WTC11 (cell line): Measurements from ENCODE around the gene STT3B. TPM values are rescaled to one million over a fixed set of nuclear protein-coding genes. Genes with fewer than 3 reads are reported as not detected.

Experiments used
- ATAC-seq: fragments of 200-7000 bp; cut with Tn5 transposase; 2 replicates; pipeline ENCODE4 v1.10.0; 2021; ENCODE audit warnings: mild to moderate bottlenecking, moderate library complexity
- CTCF ChIA-PET: fragments of 300-600 bp; sonication (Branson Sonifier 250); formaldehyde crosslinking; loops from one replicate; lab custom pipeline; 2021; ENCODE audit warnings: antibody characterized with exemption; lab: Charles Lee
- POLR2A ChIA-PET: fragments of 350-600 bp; sonication (Branson Sonifier 250); formaldehyde crosslinking; loops from one replicate; lab custom pipeline; 2021; ENCODE audit warnings: antibody characterized with exemption; lab: Charles Lee
- DNase-seq: peaks from one replicate; pipeline ENCODE4 v3.0.0; 2021; ENCODE audit warnings: low spot score
- H3K27ac Mint-ChIP-seq: 2 replicates; pipeline ENCODE4 v1.8.0; 2021; ENCODE audit warnings: mixed read lengths
- H3K27me3 Mint-ChIP-seq: 2 replicates; pipeline ENCODE4 v1.8.0; 2021; ENCODE audit warnings: low read depth, mild to moderate bottlenecking, moderate library complexity, mixed read lengths
- H3K36me3 Mint-ChIP-seq: 2 replicates; pipeline ENCODE4 v1.8.0; 2021; ENCODE audit warnings: mixed read lengths
- H3K4me1 Mint-ChIP-seq: 2 replicates; pipeline ENCODE4 v1.8.0; 2022; ENCODE audit warnings: mixed read lengths
- H3K4me3 Mint-ChIP-seq: 2 replicates; pipeline ENCODE4 v1.8.0; 2021; ENCODE audit warnings: mild to moderate bottlenecking, moderate library complexity, mixed read lengths
- H3K9me3 Mint-ChIP-seq: 2 replicates; pipeline ENCODE4 v1.8.0; 2021; ENCODE audit warnings: mixed read lengths
- ATF1 ChIP-seq: sonication (generic); formaldehyde crosslinking; IDR thresholded peaks from 2 replicates; pipeline ENCODE4 v1.8.1; 2023; ENCODE audit warnings: mild to moderate bottlenecking, moderate library complexity, missing genetic modification reagents
- ATF6 ChIP-seq: sonication (generic); formaldehyde crosslinking; IDR thresholded peaks from 2 replicates; pipeline ENCODE4 v1.8.1; 2023; ENCODE audit warnings: mild to moderate bottlenecking, missing genetic modification reagents
- E2F1 ChIP-seq: sonication (generic); formaldehyde crosslinking; IDR thresholded peaks from 2 replicates; pipeline ENCODE4 v1.8.0; 2022; ENCODE audit warnings: mild to moderate bottlenecking, missing genetic modification reagents
- FOXJ3 ChIP-seq: sonication (generic); formaldehyde crosslinking; IDR thresholded peaks from 2 replicates; pipeline ENCODE4 v1.9.0; 2021; ENCODE audit warnings: missing genetic modification reagents, mild to moderate bottlenecking, borderline replicate concordance
- IRF1 ChIP-seq: sonication (generic); formaldehyde crosslinking; IDR thresholded peaks from 2 replicates; pipeline ENCODE4 v1.8.0; 2023; ENCODE audit warnings: missing genetic modification reagents
- IRF2 ChIP-seq: sonication (generic); formaldehyde crosslinking; IDR thresholded peaks from 2 replicates; pipeline ENCODE4 v1.8.0; 2022; ENCODE audit warnings: low read depth, missing genetic modification reagents, borderline replicate concordance
- JAZF1 ChIP-seq: fragments of 250-450 bp; sonication (Bioruptor Pico); IDR thresholded peaks from 2 replicates; pipeline ENCODE4 v1.9.0; 2021; ENCODE audit warnings: moderate library complexity, mild to moderate bottlenecking, inconsistent platforms
- JUN ChIP-seq: sonication (generic); formaldehyde crosslinking; IDR thresholded peaks from 2 replicates; pipeline ENCODE4 v1.8.0; 2023; ENCODE audit warnings: mild to moderate bottlenecking, missing genetic modification reagents
- NFATC4 ChIP-seq: fragments of 250-450 bp; sonication (Bioruptor Pico); IDR thresholded peaks from 2 replicates; pipeline ENCODE4 v1.9.0; 2021; ENCODE audit warnings: mild to moderate bottlenecking
- NFYB ChIP-seq: sonication (generic); formaldehyde crosslinking; conservative IDR thresholded peaks from 2 replicates; pipeline ENCODE4 v1.8.0; 2022; ENCODE audit warnings: low read depth, missing genetic modification reagents
- PREB ChIP-seq: sonication (generic); formaldehyde crosslinking; IDR thresholded peaks from 2 replicates; pipeline ENCODE4 v1.8.1; 2022; ENCODE audit warnings: mild to moderate bottlenecking, missing genetic modification reagents, moderate library complexity, borderline replicate concordance
- PRRX2 ChIP-seq: fragments of 250-450 bp; sonication (Bioruptor Pico); IDR thresholded peaks from 2 replicates; pipeline ENCODE4 v1.8.0; 2021; ENCODE audit warnings: mild to moderate bottlenecking
- SMAD3 ChIP-seq: sonication (generic); formaldehyde crosslinking; IDR thresholded peaks from 2 replicates; pipeline ENCODE4 v1.8.0; 2022; ENCODE audit warnings: missing genetic modification reagents, mild to moderate bottlenecking, borderline replicate concordance
- STAT6 ChIP-seq: sonication (generic); formaldehyde crosslinking; conservative IDR thresholded peaks from 2 replicates; pipeline ENCODE4 v1.8.1; 2023; ENCODE audit warnings: mild to moderate bottlenecking, low read depth, missing genetic modification reagents, moderate library complexity
- ZMAT4 ChIP-seq: fragments of 250-450 bp; sonication (Bioruptor Pico); IDR thresholded peaks from 2 replicates; pipeline ENCODE4 v1.9.0; 2021; ENCODE audit warnings: mild to moderate bottlenecking
- ZNF219 ChIP-seq: sonication (generic); formaldehyde crosslinking; IDR thresholded peaks from 2 replicates; pipeline ENCODE4 v1.8.0; 2023; ENCODE audit warnings: missing genetic modification reagents, mild to moderate bottlenecking, borderline replicate concordance
- ZNF396 ChIP-seq: fragments of 250-450 bp; sonication (Bioruptor Pico); IDR thresholded peaks from 2 replicates; pipeline ENCODE4 v1.8.0; 2021; ENCODE audit warnings: mild to moderate bottlenecking, moderate library complexity, borderline replicate concordance
- ZNF423 ChIP-seq: fragments of 250-450 bp; sonication (Bioruptor Pico); IDR thresholded peaks from 2 replicates; pipeline ENCODE4 v2.1.2; 2022; ENCODE audit warnings: mild to moderate bottlenecking, moderate library complexity
- ZNF425 ChIP-seq: fragments of 250-450 bp; sonication (Bioruptor Pico); conservative IDR thresholded peaks from 2 replicates; pipeline ENCODE4 v1.9.0; 2021; ENCODE audit warnings: mild to moderate bottlenecking
- ZNF532 ChIP-seq: fragments of 250-450 bp; sonication (Bioruptor Pico); IDR thresholded peaks from 2 replicates; pipeline ENCODE4 v1.9.0; 2021; ENCODE audit warnings: mild to moderate bottlenecking, borderline replicate concordance
- total RNA-seq: library from RNA; stranded (reverse); gene quantifications from 3 replicates; pipeline ENCODE4 v1.2.3, GENCODE V29; 2021

STT3B gene
- total RNA-seq, 1 experiment from 2014 or later: 103 TPM

GRCh38 chr3:31606453-31606852 is 73.7 kb downstream of the STT3B start:
- CTCF ChIA-PET: no interaction called here
- POLR2A ChIA-PET: no interaction called here
- H3K36me3 Mint-ChIP-seq: peaks cover 62% of the 10 kb centered on the region
- no peak overlapping the region for H3K4me3 Mint-ChIP-seq
- no peaks in the 10 kb centered on the region for H3K4me1 Mint-ChIP-seq
- no peak for TF ChIP-seq IRF2
- TF ChIP-seq ZNF423 (CRISPR knock-in tag): no peak
- TF ChIP-seq JUN: no peak
- no peak for TF ChIP-seq SMAD3 (CRISPR knock-in tag)
- TF ChIP-seq ATF1: no peak
- no peak for TF ChIP-seq ATF6 (CRISPR knock-in tag)
- TF ChIP-seq ZMAT4 (CRISPR knock-in tag): no peak
- TF ChIP-seq NFATC4 (CRISPR knock-in tag): no peak
- no peak for TF ChIP-seq ZNF396
- TF ChIP-seq ZNF219 (CRISPR knock-in tag): no peak
- no peak for TF ChIP-seq ZNF425
- no peak for TF ChIP-seq FOXJ3 (CRISPR knock-in tag)
- no peak for TF ChIP-seq STAT6 (CRISPR knock-in tag)
- TF ChIP-seq JAZF1 (CRISPR knock-in tag): no peak
- no peak for TF ChIP-seq PRRX2 (CRISPR knock-in tag)
- no peak for TF ChIP-seq NFYB (CRISPR knock-in tag)
- TF ChIP-seq PREB (CRISPR knock-in tag): no peak
- DNase-seq (no peak), ATAC-seq (no peak)
- no peaks in the 10 kb centered on the region for H3K27me3 Mint-ChIP-seq
- no peak overlapping the region for H3K27ac Mint-ChIP-seq
- H3K9me3 Mint-ChIP-seq: peaks cover 50% of the 10 kb centered on the region

GRCh38 chr3:31610700-31611275 is 78.1 kb downstream of the STT3B start:
- peaks cover 28% of the 10 kb centered on the region for H3K36me3 Mint-ChIP-seq
- H3K9me3 Mint-ChIP-seq: peaks cover 23% of the 10 kb centered on the region
- no peak overlapping the region for H3K27ac Mint-ChIP-seq
- H3K4me1 Mint-ChIP-seq: peaks cover 16% of the 10 kb centered on the region
- no peak overlapping the region for H3K4me3 Mint-ChIP-seq
- ATAC-seq (no peak), DNase-seq (no peak)
- ChIA-PET POLR2A (no interaction called here), CTCF (interaction anchor here (0.6 to 1.0 kb wide), 2 partner anchors 14 to 739 kb away, joined by 3 to 5 read pairs; no protein-coding TSS in a partner anchor)
- no peaks in the 10 kb centered on the region for H3K27me3 Mint-ChIP-seq
- TF ChIP-seq E2F1 (CRISPR knock-in tag): no peak
- no peak for TF ChIP-seq ZNF532 (CRISPR knock-in tag)
- TF ChIP-seq IRF1 (CRISPR knock-in tag): no peak
